Skin of body (tissue), 2 donors: ENCODE data around the gene TUT7. TPM values are rescaled to one million over a fixed set of nuclear protein-coding genes. Genes with fewer than 3 reads are reported as not detected.
"Not testable (repeated sequence)": the region's sequence is repeated elsewhere in the genome, so short reads cannot be mapped to it uniquely, and the experiment has no call there.

Experiments used
- DNase-seq: peaks from one replicate; lab custom pipeline; 2025; lab: John Stamatoyannopoulos, UW
- total RNA-seq: library from RNA; depleted of rRNA; stranded (reverse); fragments of >200 nt; gene quantifications from one replicate; pipeline ENCODE4 v1.2.3, GENCODE V29; 2014

The TUT7 gene
- total RNA-seq, 1 donor from 2014 or later: 51.1 TPM

- DNase-seq: no peak
Measured at GRCh38 chr9:86347991-86348390, 6.2 kb downstream of the TUT7 start.

DNA sequence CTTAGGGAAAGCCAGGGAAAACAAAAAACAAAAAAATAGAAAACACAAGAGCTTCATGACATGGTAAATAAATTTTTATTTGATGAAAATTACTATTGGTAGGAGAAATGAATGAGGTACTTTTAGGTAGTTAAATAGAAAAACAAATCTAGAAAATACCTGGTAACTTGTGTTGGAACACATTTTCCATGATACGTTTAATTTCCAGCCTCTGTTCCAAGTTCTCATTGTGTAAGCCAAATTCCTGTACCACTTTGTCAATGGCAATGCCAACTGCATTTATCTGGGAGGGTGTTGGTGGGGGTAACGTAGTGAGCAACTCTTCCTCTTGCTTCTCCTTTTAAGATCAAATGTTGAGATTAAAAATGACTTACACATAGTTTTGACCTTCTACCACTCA, 9.4 kb downstream of the TUT7 start:
- DNase-seq: no peak

DNA sequence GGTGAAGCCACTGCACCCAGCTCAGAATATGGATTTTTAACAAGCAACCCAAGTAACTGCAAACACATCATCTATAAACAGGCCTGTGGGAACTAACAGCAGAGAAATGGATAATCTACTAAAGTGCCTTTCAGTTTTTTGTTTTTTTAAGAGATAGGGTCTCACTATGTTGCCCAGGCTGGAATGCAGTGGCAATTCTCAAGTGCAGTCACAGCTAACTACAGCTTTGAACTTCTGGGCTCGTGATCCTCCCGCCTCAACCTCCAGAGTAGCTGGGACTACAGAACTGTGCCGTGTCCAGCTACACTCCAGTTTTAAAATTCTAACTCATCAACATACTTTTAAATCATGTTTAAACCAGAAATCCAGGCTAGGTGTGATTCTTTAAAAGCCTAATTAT, 11.9 kb downstream of the TUT7 start:
- DNase-seq: no peak

DNA sequence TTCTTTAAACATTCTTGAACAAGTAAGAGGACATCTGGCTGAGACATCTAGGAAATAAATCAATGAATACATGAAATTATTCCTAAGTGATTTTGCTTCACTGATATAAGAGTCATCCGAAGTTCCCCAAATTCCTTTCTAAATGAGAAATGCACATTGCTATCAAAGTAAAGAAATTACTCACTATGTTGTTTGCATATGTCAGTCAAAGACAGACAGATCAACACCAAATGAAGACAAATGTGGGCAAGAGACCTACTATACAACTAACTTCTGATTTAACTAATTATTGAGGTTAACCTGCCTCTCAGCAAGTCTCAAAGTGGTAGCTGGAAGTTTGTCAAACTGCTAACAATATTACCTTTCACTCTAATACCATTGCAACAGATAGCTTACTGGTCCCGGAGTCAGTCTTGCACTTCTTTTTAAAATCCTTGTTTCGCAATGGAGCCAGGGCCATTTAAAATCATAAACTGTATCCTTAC, 13.2 kb downstream of the TUT7 start:
- DNase-seq: no peak

GRCh38 chr9:86340356-86341006, 13.7 kb downstream of the TUT7 start:
- DNase-seq: no peak

DNA sequence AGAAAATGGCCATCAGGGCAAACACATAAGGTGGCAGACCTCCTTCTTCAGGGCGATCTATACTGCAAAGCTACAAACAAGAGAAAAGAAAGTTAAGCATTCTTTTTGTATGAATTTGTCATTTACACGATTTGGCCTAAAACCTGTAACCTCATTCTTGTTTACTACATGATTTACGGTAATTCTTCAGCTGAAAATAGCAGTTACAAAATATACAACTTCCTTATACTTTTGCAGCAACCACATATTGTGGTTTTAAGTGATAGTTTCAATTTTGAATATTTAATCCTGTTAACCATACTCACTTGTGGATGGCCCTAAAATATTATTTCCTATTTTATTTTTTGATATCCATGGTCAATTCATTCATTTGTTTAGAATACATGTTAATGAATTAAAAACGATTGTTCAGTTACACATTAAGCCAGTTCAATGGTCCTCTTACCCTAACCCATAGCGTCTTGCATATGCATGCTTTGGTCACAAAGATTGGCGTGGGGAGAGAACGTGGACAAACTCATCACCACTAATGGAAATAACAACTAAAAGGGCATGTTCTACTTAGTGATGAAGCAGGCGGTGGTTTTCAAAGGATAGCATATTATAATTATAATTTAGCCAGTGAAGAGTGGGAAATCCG, 16.6 kb downstream of the TUT7 start:
- no peak for DNase-seq

GRCh38 chr9:86336058-86336457, 18.2 kb downstream of the TUT7 start:
- no peak for DNase-seq

DNA sequence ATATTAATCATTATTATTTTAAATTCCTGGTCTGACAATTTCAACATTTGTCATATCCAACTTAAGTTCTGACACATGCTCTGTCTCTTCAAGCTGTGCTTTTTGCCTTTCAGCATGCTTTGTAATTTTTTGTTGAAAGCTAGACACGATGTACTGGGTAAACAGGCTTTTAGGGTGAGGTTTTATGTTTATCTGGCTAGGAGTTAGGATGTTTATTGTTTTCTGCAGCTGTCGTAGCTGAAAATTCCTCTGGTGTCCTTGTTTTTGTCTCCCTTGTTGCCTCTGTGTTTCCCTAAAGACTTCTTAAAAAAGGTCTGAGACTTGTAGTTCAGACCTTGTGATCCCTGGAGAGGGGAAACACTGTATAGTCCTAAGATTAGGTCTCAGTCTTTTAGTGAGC, 20.6 kb downstream of the TUT7 start:
- DNase-seq: no peak

- DNase-seq: no peak
Measured at GRCh38 chr9:86330186-86330585, 24.0 kb downstream of the TUT7 start.

DNA sequence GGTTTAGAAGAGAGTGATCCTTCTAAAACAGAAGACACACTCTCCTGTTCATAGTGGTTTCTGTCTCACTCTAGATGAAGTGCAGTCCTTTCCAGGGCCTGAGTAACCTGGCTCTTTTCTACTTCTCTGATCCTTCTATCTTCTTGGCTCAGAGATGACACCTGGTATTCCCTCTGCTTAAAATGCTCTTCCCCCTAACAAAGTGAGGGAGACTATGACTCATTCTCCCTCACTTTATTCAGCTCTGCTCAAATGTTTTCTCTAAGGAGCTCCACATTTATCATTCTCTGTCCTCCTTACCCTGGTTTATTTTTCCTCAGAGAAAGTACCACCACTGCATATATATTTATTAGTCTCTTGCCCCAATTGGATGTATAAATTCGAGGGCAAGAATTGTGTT, 24.6 kb downstream of the TUT7 start:
- DNase-seq: no peak

GRCh38 chr9:86328156-86328555, 26.1 kb downstream of the TUT7 start:
- DNase-seq: no peak

DNA sequence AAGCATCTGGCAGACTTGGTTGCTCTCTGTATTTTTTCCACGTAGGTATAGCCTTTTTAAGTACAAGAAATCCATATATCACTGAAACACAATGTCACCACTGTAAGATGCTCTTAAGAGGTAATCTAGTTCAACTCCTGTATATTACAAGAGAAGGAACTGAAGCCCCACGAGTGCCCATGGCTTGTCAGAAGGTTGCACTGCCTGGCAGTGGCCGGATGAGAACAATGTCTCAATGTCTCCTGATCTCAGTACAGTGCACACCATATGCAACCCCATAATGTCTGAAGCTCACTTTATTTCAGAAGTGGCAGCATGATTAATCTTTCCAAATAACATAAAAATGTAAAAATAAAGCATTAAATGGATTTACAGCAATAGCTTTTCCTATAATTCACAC, 27.7 kb downstream of the TUT7 start:
- no peak for DNase-seq

DNA sequence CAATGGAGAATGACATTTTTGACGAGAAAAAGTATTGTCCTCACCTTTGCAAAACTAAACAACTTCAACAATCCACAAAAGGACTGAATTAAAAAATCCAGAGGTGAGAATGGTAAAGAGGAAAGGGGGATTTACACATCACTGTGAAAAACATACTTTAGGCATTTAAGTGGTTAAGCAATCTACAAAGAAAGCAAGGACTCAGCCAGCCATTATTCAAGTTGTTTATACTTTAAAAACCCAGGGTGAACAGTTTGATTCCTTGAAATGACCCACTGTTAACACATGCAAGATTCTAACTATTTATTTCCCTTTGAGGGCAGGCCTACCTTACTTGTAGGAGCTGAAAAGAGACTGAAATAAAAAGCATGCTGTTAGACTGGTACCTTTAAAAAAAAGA, 29.3 kb downstream of the TUT7 start:
- DNase-seq: no peak

- no peak for DNase-seq
Measured at GRCh38 chr9:86324308-86324707, 29.9 kb downstream of the TUT7 start.

DNA sequence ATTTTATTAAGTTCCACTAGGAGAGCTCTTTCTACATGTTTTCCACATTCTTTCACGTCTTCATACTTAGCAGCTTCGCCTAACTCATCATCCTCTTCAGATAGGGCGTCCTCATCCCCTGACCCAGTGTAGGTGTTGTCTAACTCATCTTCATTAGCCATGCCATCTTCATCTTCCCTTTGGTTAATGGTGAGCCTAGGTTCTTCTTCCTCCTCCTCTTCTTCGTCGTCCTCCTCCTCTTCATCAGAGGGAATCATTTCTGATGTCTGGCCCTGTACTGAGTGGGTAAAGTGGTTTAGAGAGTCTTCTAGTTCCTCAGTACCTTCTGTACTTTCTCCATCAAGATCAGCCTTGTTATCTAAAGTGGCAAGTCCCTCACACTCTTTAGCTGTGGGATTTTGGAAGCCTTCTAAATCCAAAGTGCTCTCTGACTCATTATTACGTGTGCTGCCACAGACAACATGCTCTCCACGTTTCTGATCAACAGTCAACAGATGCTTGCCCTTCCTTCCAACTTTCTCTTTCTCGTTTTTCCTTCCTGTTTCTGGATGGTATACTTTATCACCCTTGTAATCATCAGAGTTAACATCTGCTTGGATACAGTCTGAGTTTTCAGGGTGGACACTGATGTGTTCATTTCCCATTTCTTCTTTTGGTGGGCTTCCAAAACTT, 31.1 kb downstream of the TUT7 start:
- no peak for DNase-seq

DNA sequence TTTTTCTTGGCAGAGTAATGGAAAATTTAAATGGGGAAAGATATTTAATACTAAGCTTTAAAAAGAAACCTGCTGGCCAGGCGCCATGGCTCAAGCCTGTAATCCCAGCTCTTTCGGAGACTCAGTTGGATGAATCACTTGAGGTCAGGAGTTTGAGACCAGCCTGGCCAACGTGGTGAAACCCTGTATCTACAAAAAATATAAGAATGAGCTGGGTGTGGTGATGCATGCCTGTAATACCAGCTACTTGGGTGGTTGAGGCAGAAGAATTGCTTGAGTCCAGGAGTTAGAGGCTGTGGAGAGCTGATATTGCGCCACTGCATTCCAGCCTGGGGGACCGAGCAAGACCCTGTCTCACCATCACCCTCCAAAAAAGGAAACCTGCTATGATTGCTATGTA, 32.8 kb downstream of the TUT7 start:
- no peak for DNase-seq

GRCh38 chr9:86318187-86318586, 36.0 kb downstream of the TUT7 start:
- no peak for DNase-seq

- no peak for DNase-seq
Measured at GRCh38 chr9:86315078-86315477, 39.1 kb downstream of the TUT7 start.

- DNase-seq: not testable (repeated sequence)
Measured at GRCh38 chr9:86312959-86313358, 41.3 kb downstream of the TUT7 start.

GRCh38 chr9:86308687-86309086, 45.5 kb downstream of the TUT7 start:
- no peak for DNase-seq

- no peak for DNase-seq
Measured at GRCh38 chr9:86304236-86304730, 49.9 kb downstream of the TUT7 start.

DNA sequence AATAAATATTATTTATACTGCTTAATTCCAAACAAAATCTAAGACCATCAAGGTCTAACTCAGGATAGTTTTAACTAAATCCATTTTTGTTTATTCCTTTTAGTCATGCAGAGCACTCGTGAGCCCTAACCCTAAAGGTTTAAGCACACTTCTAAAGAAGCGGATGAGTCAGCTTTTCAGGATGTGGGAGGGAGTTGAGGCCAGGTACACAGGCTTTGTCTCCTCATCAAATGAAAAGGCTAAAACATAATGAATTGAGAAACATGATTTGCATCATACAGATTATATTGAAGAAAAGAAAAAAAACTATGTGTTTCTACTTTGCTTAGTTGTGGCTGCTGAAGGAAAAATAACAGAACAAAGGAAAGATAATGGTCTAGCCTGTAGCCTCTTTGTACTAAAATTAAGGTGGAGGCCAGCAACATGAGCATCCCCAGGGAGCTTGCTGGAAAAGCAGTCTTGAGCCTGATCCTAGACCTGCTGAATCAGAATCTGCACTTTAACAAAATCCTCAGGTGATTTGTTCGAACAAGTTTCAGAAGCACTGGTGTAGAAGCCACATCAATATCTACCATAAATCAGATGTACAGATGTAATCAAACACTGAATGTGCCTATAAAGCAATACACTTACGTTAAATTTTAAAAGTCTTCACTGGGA, 50.8 kb downstream of the TUT7 start:
- no peak for DNase-seq
